Sigmoid colon (tissue), 7 donors: ENCODE results near the gene DMRTC1B. TPM values are rescaled to one million over a fixed set of nuclear protein-coding genes. Genes with fewer than 3 reads are reported as not detected.
"Not testable (repeated sequence)": the region's sequence is repeated elsewhere in the genome, so short reads cannot be mapped to it uniquely, and the experiment has no call there.

ENCODE experiments used
- DNase-seq: peaks from one replicate; pipeline ENCODE4 v3.0.0-alpha.2; 2019
- H3K27ac ChIP-seq, 4 donors: fragments of 200-600 bp; sonication (generic); one replicate each; pipeline ENCODE4 v1.5.1; 2016 to 2019; ENCODE audit warnings: mild to moderate bottlenecking in 1 of 4
- H3K27me3 ChIP-seq, 3 donors: fragments of 200-600 bp; sonication (generic); one replicate each; pipeline ENCODE4 v1.5.1; 2019; ENCODE audit warnings: mild to moderate bottlenecking in 1 of 3
- H3K36me3 ChIP-seq, 4 donors: fragments of 200-600 bp; sonication (generic); one replicate each; pipeline ENCODE4 v1.5.1; 2016 to 2019
- H3K4me1 ChIP-seq, 4 donors: fragments of 200-600 bp; sonication (generic); one replicate each; pipeline ENCODE4 v1.5.1; 2017 to 2019
- H3K4me3 ChIP-seq, 4 donors: fragments of 200-600 bp; sonication (generic); one replicate each; pipeline ENCODE4 v1.5.1; 2017 to 2019; ENCODE audit warnings: mild to moderate bottlenecking in 2 of 4, moderate library complexity in 1 of 4
- H3K9me3 ChIP-seq, 4 donors: fragments of 200-600 bp in 3 of 4; sonication (generic) in 3 of 4; one replicate each; pipeline versions ENCODE4 v1.5.1 to v1.6.1; 2013 to 2019
- EP300 ChIP-seq, 4 donors: sonication (generic); formaldehyde crosslinking; IDR thresholded peaks; one replicate each; pipeline ENCODE4 v1.6.1; 2017; ENCODE audit warnings: antibody characterized with exemption in 4 of 4
- POLR2A ChIP-seq, 2 donors: fragments of 450-650 bp; IDR thresholded peaks; one replicate each; pipeline ENCODE4 v1.6.1; 2016; ENCODE audit warnings: antibody characterized with exemption in 2 of 2, mild to moderate bottlenecking in 2 of 2, moderate library complexity in 2 of 2
- POLR2AphosphoS5 ChIP-seq, 4 donors: sonication (generic); formaldehyde crosslinking; IDR thresholded peaks; one replicate each; pipeline ENCODE4 v1.6.1; 2017; ENCODE audit warnings: antibody characterized with exemption in 4 of 4
- WGBS, 2 donors: extraction: QIAGEN DNeasy Blood & Tissue Kit; methylation state at CpG; one replicate each; pipeline ENCODE4 v1.1.7; 2013; 5-methylcytosine and 5-hydroxymethylcytosine counted together
- intact Hi-C: fragments of 100-400 bp; cut with DNase I; formaldehyde crosslinking; loops from one replicate; pipeline ENCODE4 v1.15.1; 2023
- polyA plus RNA-seq, 3 donors: library from polyadenylated mRNA; stranded (reverse); fragments of 200-250 nt; gene quantifications; one replicate each; pipeline ENCODE4 v1.2.3, GENCODE V29; 2013
- total RNA-seq, 4 donors: library from RNA; depleted of rRNA; stranded (reverse); fragments of >200 nt; gene quantifications; one replicate each; pipeline ENCODE4 v1.1.0, GENCODE V29; 2016
- TF ChIP-seq, protein P1 (sequence below), 4 experiments: fragments of 450-650 bp in 3 of 4; fragments of 200-600 bp in 1 of 4; IDR thresholded peaks; one replicate each; pipeline ENCODE4 v1.5.1; 2016 to 2019; ENCODE audit warnings: antibody characterized with exemption in 4 of 4, mild to moderate bottlenecking in 3 of 4, moderate library complexity in 2 of 4
- donor health status: healthy with polysubstance abuse.
- donor health status: Bipolar disorder and iron deficiency.
- donor health status: healthy.

DMRTC1B gene, protein sequence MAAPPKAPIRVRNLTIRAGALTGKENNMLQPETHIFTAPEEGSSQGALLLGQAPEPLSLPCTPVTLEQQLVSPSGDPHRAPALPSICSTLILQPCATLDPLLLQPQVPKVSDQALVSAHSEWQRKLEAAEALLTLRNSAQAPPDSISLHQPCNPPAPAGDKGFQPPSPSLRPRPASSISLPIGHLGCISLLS
- 1 to 10 TPM in 1 of 4 donors, not detected in 3; 1.7 TPM for total RNA-seq
- under 1 TPM in 1 of 3 donors, not detected in 2; 0.36 TPM for polyA plus RNA-seq

DNA sequence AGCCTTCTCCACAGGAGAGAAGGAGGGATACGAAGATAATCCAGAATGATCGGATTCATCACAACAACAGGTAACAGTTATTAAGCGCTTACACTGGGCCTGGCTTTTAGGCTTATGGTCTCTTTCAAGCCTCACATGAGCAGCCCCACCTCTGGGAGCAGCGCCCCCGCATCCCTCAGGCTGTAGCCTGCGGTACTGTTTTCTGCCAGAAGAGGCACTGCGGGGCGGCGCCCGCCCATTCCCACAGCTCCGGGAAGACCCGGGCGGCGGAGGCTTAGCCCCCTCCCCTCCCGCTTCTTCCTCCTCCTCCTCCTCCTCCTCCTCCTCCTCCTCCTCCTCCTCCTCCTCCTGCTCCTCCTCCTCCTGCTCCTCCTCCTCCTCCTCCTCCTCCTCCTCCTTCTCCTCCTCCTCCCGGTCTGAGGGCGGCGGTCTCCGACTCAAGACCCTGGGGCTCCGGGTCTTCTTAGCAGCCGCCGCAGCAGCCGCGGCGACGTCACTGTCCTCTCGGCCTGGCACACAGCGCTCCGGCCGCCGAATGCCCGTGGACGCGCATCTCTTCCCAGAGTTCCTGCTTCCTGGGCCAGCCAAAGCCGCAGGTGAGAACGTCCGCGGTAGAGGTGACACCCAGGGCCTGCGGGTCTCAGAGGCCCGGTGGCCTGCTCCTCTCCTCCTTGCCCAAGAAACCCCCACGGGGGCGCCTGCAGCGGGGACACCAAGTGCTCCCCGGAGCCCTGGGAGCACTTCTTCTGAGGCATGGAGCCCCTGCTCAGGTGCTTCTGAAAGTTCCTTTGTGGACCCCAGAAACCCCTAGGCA lies at the start of gene DMRTC1B:
TSS of gene DMRTC1B (plus strand) at position 238 of the 814 bp plus-strand sequence. CDS start 68,246 bp downstream, outside the sequence.
- H3K9me3 ChIP-seq, H3K27ac ChIP-seq, intact Hi-C loops, H3K4me1 ChIP-seq, DNase-seq, H3K36me3 ChIP-seq, H3K27me3 ChIP-seq, H3K4me3 ChIP-seq: not testable (repeated sequence)
- no CpG with 5 or more reads among the region's 44 CpGs for WGBS, 2 donors

DNA sequence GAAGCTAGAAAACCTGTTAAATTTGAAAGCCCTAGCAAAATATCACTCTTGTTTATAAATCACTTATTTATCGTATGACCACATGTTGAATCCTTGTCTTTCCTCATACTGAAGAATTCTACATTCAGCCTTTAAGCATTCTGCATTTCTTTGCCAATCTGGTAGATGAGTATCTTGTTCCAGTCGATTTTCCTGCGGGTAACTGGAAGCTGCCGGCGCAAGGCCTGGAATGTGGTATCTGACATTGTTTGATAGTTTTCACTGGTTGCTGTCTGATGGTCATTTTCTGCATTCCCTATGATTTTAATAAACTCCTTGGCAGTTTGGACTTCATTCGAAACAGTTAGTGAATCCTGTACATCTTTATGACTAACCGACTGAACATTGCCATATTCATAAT lies 48.8 kb upstream of the DMRTC1B start:
- intact Hi-C loops: no loop called here
- DNase-seq: no peak
- 93% methylated on average over 7 of the region's 7 CpGs for WGBS, 2 donors
- Histone ChIP-seq H3K36me3 (no peaks in the 10 kb centered on the region), H3K4me3 (no peak overlapping the region), H3K4me1 (no peaks in the 10 kb centered on the region), H3K27me3 (no peaks in the 10 kb centered on the region), H3K9me3 (no peaks in the 10 kb centered on the region), H3K27ac (no peak overlapping the region)
- TF ChIP-seq, protein P1, sequence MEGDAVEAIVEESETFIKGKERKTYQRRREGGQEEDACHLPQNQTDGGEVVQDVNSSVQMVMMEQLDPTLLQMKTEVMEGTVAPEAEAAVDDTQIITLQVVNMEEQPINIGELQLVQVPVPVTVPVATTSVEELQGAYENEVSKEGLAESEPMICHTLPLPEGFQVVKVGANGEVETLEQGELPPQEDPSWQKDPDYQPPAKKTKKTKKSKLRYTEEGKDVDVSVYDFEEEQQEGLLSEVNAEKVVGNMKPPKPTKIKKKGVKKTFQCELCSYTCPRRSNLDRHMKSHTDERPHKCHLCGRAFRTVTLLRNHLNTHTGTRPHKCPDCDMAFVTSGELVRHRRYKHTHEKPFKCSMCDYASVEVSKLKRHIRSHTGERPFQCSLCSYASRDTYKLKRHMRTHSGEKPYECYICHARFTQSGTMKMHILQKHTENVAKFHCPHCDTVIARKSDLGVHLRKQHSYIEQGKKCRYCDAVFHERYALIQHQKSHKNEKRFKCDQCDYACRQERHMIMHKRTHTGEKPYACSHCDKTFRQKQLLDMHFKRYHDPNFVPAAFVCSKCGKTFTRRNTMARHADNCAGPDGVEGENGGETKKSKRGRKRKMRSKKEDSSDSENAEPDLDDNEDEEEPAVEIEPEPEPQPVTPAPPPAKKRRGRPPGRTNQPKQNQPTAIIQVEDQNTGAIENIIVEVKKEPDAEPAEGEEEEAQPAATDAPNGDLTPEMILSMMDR (IDR thresholded peaks at IDR 0.05): no peak
- TF ChIP-seq EP300 (IDR thresholded peaks at IDR 0.05) (no peak), POLR2A (IDR thresholded peaks at IDR 0.05) (no peak), POLR2AphosphoS5 (IDR thresholded peaks at IDR 0.05) (no peak)

DNA sequence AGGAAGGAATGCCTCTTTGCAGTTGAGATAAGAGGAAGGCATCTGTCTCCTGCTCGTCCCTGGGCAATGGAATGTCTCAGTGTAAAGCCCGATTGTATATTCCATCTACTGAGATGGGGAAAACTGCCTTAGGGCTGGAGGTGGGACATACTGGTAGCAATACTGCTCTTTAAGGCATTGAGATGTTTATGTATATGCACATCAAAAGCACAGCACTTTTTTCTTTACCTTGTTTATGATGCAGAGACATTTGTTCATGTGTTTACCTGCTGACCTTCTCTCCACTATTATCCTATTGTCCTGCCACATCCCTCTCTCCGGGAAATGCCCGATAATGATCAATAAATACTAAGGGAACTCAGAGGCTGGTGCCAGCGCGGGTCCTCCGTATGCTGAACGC lies 43.1 kb upstream of the DMRTC1B start:
- H3K36me3 ChIP-seq, H3K27ac ChIP-seq, H3K4me1 ChIP-seq, H3K9me3 ChIP-seq, H3K4me3 ChIP-seq, H3K27me3 ChIP-seq, DNase-seq, intact Hi-C loops: not testable (repeated sequence)
- WGBS, 2 donors: 59 to 61% methylated on average over 8 of the region's 8 CpGs

DNA sequence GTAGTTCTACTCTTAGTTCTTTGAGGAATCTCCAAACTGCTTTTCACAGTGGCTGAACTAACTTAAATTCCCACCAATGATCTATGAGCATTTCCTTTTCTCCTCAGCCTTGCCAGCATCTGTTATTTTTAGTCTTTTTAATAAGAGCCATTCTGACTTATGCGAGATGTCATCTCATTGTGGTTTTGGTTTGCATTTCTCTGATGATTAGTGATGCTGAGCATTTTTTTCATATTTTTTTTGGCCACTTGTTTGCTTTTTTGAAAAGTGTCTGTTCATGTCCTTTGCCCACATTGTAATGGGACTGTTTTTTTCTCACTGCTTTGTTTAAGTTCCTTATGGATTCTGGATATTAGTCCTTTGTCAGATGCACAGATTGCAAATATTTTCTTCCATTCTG lies 41.1 kb upstream of the DMRTC1B start:
- no peak for DNase-seq
- H3K4me3 ChIP-seq: no peak overlapping the region
- no peaks in the 10 kb centered on the region for H3K27me3 ChIP-seq
- WGBS, 2 donors: 82 to 87% methylated on average over 1 of the region's 1 CpG
- no peak overlapping the region for H3K27ac ChIP-seq
- no peaks in the 10 kb centered on the region for H3K36me3 ChIP-seq
- intact Hi-C loops: no loop called here
- H3K4me1 ChIP-seq: no peaks in the 10 kb centered on the region
- no peaks in the 10 kb centered on the region for H3K9me3 ChIP-seq
- TF ChIP-seq, protein P1 (IDR thresholded peaks at IDR 0.05): no peak
- TF ChIP-seq EP300 (IDR thresholded peaks at IDR 0.05) (no peak), POLR2A (IDR thresholded peaks at IDR 0.05) (no peak)

DNA sequence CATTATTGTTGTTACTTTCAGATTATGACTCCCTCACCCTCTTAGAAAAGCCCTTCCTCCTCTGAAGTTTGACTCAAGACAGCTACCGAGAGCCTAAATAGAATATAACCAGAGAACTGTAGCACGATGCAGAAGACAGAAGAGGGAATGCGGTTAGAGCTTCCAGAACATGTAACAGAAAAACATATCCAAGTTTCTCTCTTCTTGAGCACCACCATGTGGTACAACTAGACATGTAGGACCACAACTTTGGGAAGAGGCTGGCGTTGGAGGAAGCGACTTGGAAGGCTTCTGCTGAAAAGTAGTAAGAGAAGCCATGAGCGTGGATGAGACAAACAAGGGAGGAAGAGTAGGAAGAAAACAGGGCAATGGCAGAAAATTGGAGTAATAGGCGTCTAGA lies 31.1 kb upstream of the DMRTC1B start:
- H3K36me3 ChIP-seq, intact Hi-C loops, H3K27ac ChIP-seq, H3K4me3 ChIP-seq, H3K27me3 ChIP-seq, H3K4me1 ChIP-seq, H3K9me3 ChIP-seq, DNase-seq: not testable (repeated sequence)
- no CpG with 5 or more reads among the region's 7 CpGs for WGBS, 2 donors

DNA sequence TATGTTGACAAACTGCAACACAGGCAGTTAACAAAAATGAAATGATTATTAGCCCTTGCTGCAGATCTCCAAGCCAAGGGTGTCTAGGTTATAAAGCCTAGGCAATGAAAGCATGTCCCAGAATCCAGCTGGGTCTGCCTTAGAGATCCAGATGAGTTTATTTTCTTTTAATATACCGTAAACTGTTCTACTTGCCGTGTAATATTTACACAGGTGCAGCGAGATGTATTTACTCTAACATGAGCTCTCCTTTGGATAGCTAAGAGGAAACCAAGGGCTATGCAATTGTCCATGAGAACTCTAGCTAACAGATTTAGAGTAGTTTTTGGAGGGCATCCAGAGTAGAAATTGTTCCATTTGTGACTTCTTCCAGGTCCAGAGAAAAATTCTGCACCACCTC lies 28.1 kb upstream of the DMRTC1B start:
- H3K4me1 ChIP-seq, H3K9me3 ChIP-seq, DNase-seq, H3K4me3 ChIP-seq, H3K27me3 ChIP-seq, H3K36me3 ChIP-seq, intact Hi-C loops, H3K27ac ChIP-seq: not testable (repeated sequence)
- WGBS, 2 donors: no CpG with 5 or more reads among the region's 3 CpGs

DNA sequence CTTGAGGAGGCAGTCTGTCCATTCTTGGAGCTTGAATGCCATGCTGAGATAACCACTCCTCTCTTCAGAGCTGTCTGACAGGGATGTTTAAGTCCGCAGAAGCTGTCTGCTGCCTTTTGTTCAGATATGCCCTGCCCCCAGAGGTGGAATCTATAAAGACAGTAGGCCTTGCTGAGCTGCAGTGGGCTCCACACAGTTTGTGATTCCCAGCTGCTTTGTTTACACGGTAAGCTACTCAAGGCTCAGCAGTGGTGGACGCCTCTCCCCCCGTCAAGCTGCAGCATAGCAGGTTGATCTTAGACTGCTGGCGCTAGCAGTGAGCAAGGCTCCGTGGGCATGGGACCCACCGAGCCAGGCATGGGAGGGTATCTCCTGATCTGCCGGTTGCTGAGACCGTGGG lies 16.2 kb upstream of the DMRTC1B start:
- intact Hi-C loops, DNase-seq, H3K9me3 ChIP-seq, H3K27ac ChIP-seq, H3K4me3 ChIP-seq, H3K27me3 ChIP-seq, H3K36me3 ChIP-seq, H3K4me1 ChIP-seq: not testable (repeated sequence)
- no CpG with 5 or more reads among the region's 9 CpGs for WGBS, 2 donors

DNA sequence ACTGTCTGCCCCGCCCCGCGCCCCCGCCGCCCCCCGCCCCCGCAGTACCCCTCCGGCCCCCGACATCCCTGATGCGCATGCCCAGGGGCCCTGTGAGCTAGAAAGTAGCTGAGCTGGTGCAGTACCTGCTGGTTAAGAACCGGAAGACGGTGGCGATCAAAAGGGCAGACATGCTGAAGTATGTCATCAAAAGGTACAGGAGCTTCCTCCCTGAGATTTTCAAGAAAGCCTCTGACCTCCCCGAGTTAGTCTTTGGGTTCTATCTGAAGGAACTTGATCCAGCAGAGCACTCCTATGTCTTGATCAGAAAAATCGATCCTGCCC lies 739 bp downstream of the DMRTC1B start:
- H3K27me3 ChIP-seq, H3K9me3 ChIP-seq, H3K4me1 ChIP-seq, intact Hi-C loops, H3K4me3 ChIP-seq, H3K27ac ChIP-seq, H3K36me3 ChIP-seq, DNase-seq: not testable (repeated sequence)
- WGBS, 2 donors: no CpG with 5 or more reads among the region's 15 CpGs

DNA sequence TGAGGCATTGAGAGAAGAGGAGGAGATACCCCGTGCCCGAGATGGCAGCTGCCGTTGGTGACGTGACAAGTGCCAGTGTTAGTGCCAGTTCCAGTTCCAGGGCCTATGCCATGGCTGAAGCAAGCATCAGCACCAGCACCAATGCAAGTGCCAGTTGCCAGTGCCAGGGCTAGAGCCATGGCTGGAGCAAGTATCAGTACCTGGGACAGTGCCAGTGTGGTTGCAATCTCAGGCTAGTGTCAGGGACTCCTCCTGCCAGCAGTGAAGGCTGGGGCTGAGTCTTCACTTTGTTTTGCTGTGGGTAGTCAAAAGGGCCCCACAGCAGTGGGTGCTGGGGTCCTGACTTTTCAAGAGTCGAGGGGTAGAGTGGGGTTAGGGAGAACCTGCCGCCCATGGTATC lies 1.5 kb downstream of the DMRTC1B start:
- intact Hi-C loops, H3K27me3 ChIP-seq, H3K4me3 ChIP-seq, H3K27ac ChIP-seq, H3K9me3 ChIP-seq, DNase-seq, H3K36me3 ChIP-seq, H3K4me1 ChIP-seq: not testable (repeated sequence)
- WGBS, 2 donors: no CpG with 5 or more reads among the region's 6 CpGs

DNA sequence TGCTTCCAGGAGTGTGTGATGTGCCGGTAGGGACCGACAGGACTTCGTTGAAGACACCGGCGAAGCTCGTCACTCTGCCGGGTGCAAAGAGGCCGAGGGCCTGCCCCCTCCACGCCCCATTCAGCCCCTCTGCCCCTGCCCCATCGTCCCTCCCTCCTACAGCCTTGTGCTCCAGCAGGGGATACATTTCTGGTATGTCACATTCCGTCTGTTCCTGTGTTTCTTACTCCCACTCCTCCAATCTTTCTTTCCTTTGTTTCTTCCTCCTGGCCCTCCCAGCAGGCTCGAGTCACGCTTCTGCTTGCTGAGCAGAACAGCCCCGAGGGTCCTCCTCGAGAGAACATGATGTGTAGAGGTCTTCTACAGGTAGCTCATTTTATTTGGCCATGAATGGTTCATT lies 5.9 kb downstream of the DMRTC1B start, which contains the start of gene FAM236B:
TSS of gene FAM236B (minus strand) at position 101 of the 400 bp plus-strand sequence. CDS start at position 1, 100 bp downstream.
- DNase-seq, intact Hi-C loops, H3K27ac ChIP-seq, H3K36me3 ChIP-seq, H3K9me3 ChIP-seq, H3K4me3 ChIP-seq, H3K4me1 ChIP-seq, H3K27me3 ChIP-seq: not testable (repeated sequence)
- WGBS, 2 donors: no CpG with 5 or more reads among the region's 15 CpGs
